Heart left ventricle (tissue), 16 donors: Measurements from ENCODE around the gene WBP1. TPM values are rescaled to one million over a fixed set of nuclear protein-coding genes. Genes with fewer than 3 reads are reported as not detected.

Experiments used
- ATAC-seq, 4 donors: fragments of 200-7000 bp; cut with Tn5 transposase; one replicate each; pipeline ENCODE4 v1.9.1; 2020 to 2022; ENCODE audit warnings: moderate library complexity in 4 of 4, mild to moderate bottlenecking in 3 of 4, moderate number of reproducible peaks in 1 of 4
- DNase-seq, 5 donors: peaks; one replicate each; pipeline ENCODE4 v3.0.0-alpha.2; 2020
- H3K27ac ChIP-seq, 12 donors: fragments of 200-600 bp; sonication (generic) in 4 of 12; one replicate each; pipeline versions ENCODE4 v1.5.0 to v1.8.0; 2016 to 2022; ENCODE audit warnings: mild to moderate bottlenecking in 2 of 12
- H3K27me3 ChIP-seq, 9 donors: fragments of 200-600 bp; sonication (generic) in 2 of 9; one replicate each; pipeline versions ENCODE4 v1.5.1 to v1.8.0; 2016 to 2022; ENCODE audit warnings: mild to moderate bottlenecking in 3 of 9
- H3K36me3 ChIP-seq, 9 donors: fragments of 200-600 bp; sonication (generic) in 2 of 9; one replicate each; pipeline versions ENCODE4 v1.5.0 to v1.8.0; 2018 to 2022; ENCODE audit warnings: mild to moderate bottlenecking in 2 of 9
- H3K4me1 ChIP-seq, 12 donors: fragments of 200-600 bp; sonication (generic) in 4 of 12; one replicate each; pipeline versions ENCODE4 v1.5.0 to v1.8.0; 2016 to 2022; ENCODE audit warnings: mild to moderate bottlenecking in 3 of 12
- H3K4me3 ChIP-seq, 12 donors: fragments of 200-600 bp; sonication (generic) in 4 of 12; one replicate each; pipeline versions ENCODE4 v1.5.0 to v1.8.0; 2017 to 2022; ENCODE audit warnings: mild to moderate bottlenecking in 9 of 12, moderate library complexity in 4 of 12
- H3K9me3 ChIP-seq, 12 donors: fragments of 200-600 bp; sonication (generic) in 4 of 12; one replicate each; pipeline versions ENCODE4 v1.5.0 to v1.8.0; 2016 to 2022; ENCODE audit warnings: mild to moderate bottlenecking in 1 of 12
- CTCF ChIP-seq, 12 donors: fragments of 200-600 bp; sonication (generic) in 4 of 12; IDR thresholded peaks; one replicate each; pipeline versions ENCODE4 v1.5.0 to v1.8.0; 2018 to 2022; ENCODE audit warnings: antibody characterized with exemption in 12 of 12, mild to moderate bottlenecking in 5 of 12
- POLR2A ChIP-seq, 2 donors: fragments of 450-650 bp; IDR thresholded peaks; one replicate each; pipeline ENCODE4 v1.6.1; 2017; ENCODE audit warnings: antibody characterized with exemption in 2 of 2, mild to moderate bottlenecking in 2 of 2, moderate library complexity in 2 of 2
- WGBS, 4 donors: extraction: QIAGEN DNeasy Blood & Tissue Kit in 2 of 4; methylation state at CpG; one replicate each; pipeline versions ENCODE4 v1.1.5 to v1.1.7; 2013 to 2018; 5-methylcytosine and 5-hydroxymethylcytosine counted together
- intact Hi-C, 10 donors: fragments of 100-400 bp; cut with DNase I; formaldehyde crosslinking; loops; one replicate each; pipeline versions ENCODE4 v1.11.1 to v1.14.2; 2022
- long read RNA-seq, 3 donors: library from polyadenylated mRNA; unstranded; transcript quantifications; one replicate each; pipeline ENCODE4 v2.0.0, GENCODE V29; 2020 to 2021
- polyA plus RNA-seq, 2 donors: library from polyadenylated mRNA; stranded (reverse); fragments of 200-250 nt; gene quantifications; one replicate each; pipeline ENCODE4 v1.2.3, GENCODE V29; 2013
- total RNA-seq, 9 donors: library from RNA; depleted of rRNA in 2 of 9; stranded (reverse); fragments of >200 nt in 2 of 9; fragmentation: NEBNext Ultra II Directional in 3 of 9; extraction: Animal tissue kit (Norgen Biotek cat#: 25700) in 3 of 9; gene quantifications; one replicate each; pipeline versions ENCODE4 v1.1.0 to v1.2.4, GENCODE V29; 2016 to 2023
- donor health status: ischemic (EF 13 %, LVEDD 7.1; RV severe dilation, severe dysfunction).
- donor health status: healthy with polysubstance abuse.
- donor health status: DM: no; HTN: yes; CAD: no.
- donor health status: DM: no; HTN: no; CAD: no.
- donor health status: ischemic (EF 25% LVEDD 6.9; RV normal size, moderate dysfunction).
- donor health status: ischemic (EF 25% LVEDD 5.7; RV mildly dilated, moderate dysfunction).
- donor health status: healthy.
- donor health status: DM: yes; HTN: yes; CAD: no.
- donor health status: ischemic (EF 35%, LVEDD 5.7; RV mildly dilated, moderate dysfunction).
- donor health status: nonischemic (EF 11% LVEDD 7.7; RV severe dilation, severe dysfunction).
- donor health status: DM: yes; HTN: yes; CAD: no.
- donor health status: PGD.
- donor health status: ischemic (EF 29% LVEDD 5.4; RV normal size, mild dysfunction).
- donor health status: nonischemic (EF 23%, LVEDD 6.1; RV moderate dilation, normal function).

Gene WBP1
- total RNA-seq: 10 to 100 TPM; 32.7 to 58.4 (median 42.4) TPM
- polyA plus RNA-seq: 10 to 100 TPM; 29.0 to 44.2 TPM
- long read RNA-seq, donor 1, transcript WBP1-201 (4 exons, 1,294 nt): major isoform, 10 of 19 reads
- long read RNA-seq, donor 1, partial matches to known transcripts: 1 of 19 reads
- long read RNA-seq, donor 1, other reads (novel, unspliced or antisense): 7 of 19 reads
- long read RNA-seq, donor 2, transcript WBP1-201 (4 exons, 1,294 nt): major isoform, 21 of 33 reads
- long read RNA-seq, donor 2, partial matches to known transcripts: 0 of 33 reads
- long read RNA-seq, donor 2, other reads (novel, unspliced or antisense): 8 of 33 reads
- long read RNA-seq, donor 3, partial matches to known transcripts: 1 of 12 reads
- long read RNA-seq, donor 3, other reads (novel, unspliced or antisense): 8 of 12 reads

- Histone ChIP-seq H3K4me3 (peak within 1 kb of the TSS; percentile 52 to 83 (median 70)), H3K36me3 (peaks cover 0 to 27% (median 22%) of the 10 kb centered on the region in 9 donors), H3K27me3 (no peaks in the 10 kb centered on the region), H3K9me3 (no peaks in the 10 kb centered on the region), H3K4me1 (peaks cover 5 to 40% (median 32%) of the 10 kb centered on the region in 12 donors), H3K27ac (peak within 1 kb of the TSS; percentile 84 to 98 (median 95))
- ATAC-seq (peak; percentile 93 to 96 (median 95)), DNase-seq (peak; percentile 99 to 100 (median 100))
- 0 to 2% (median 1%) methylated on average over 32 to 38 of the region's 38 CpGs for WGBS, 4 donors
- TF ChIP-seq CTCF (IDR thresholded peaks at IDR 0.05) (no peak), POLR2A (IDR thresholded peaks at IDR 0.05) (peak in 1 of 2 donors; percentile 61)
- intact Hi-C loops: loop anchor here in 1 of 10 donors (5.0 kb wide), 1 partner anchor 41 kb away; no protein-coding TSS in a partner anchor
Observed at GRCh38 chr2:74458132-74458937, at the start of gene WBP1. Gene WBP1, plus strand, starts transcription at chr2:74458438. Its CDS starts 165 bp downstream, at chr2:74458603.

GRCh38 chr2:74413001-74413698 lies 45.1 kb upstream of the WBP1 start:
- no peak for ATAC-seq
- Histone ChIP-seq H3K4me1 (peaks cover 0 to 31% (median 15%) of the 10 kb centered on the region in 12 donors), H3K9me3 (no peaks in the 10 kb centered on the region), H3K27me3 (no peaks in the 10 kb centered on the region), H3K4me3 (no peak overlapping the region), H3K27ac (no peak overlapping the region), H3K36me3 (no peaks in the 10 kb centered on the region)
- 38 to 67% (median 64%) methylated on average over 7 to 8 of the region's 8 CpGs for WGBS, 4 donors
- no peak for DNase-seq
- intact Hi-C loops: no loop called here
- TF ChIP-seq POLR2A (IDR thresholded peaks at IDR 0.05) (no peak), CTCF (IDR thresholded peaks at IDR 0.05) (no peak)

- 42 to 49% (median 47%) methylated on average over 15 to 19 of the region's 19 CpGs for WGBS, 4 donors
- peak overlapping the region; percentile 42 to 77 (median 65) for H3K4me3 ChIP-seq
- ATAC-seq (peak in 3 of 4 donors; percentile 6 to 19 (median 13)), DNase-seq (no peak)
- TF ChIP-seq POLR2A (IDR thresholded peaks at IDR 0.05) (no peak), CTCF (IDR thresholded peaks at IDR 0.05) (no peak)
- H3K4me1 ChIP-seq: peaks cover 0 to 43% (median 20%) of the 10 kb centered on the region in 12 donors
- intact Hi-C loops: loop anchor here in 1 of 10 donors (1.0 to 2.0 kb wide), 2 partner anchors 24 to 585 kb away; no protein-coding TSS in a partner anchor
- H3K9me3 ChIP-seq: no peaks in the 10 kb centered on the region
- H3K36me3 ChIP-seq: no peaks in the 10 kb centered on the region
- no peaks in the 10 kb centered on the region for H3K27me3 ChIP-seq
- H3K27ac ChIP-seq: peak overlapping the region in 10 of 12 donors; percentile 10 to 83 (median 61)
Observed at GRCh38 chr2:74414441-74414840, 43.8 kb upstream of the WBP1 start.
